Measurements from ENCODE around the gene BTG1. TPM values are rescaled to one million over a fixed set of nuclear protein-coding genes. Genes with fewer than 3 reads are reported as not detected.

Gene BTG1
- total and polyA plus RNA-seq, 2 experiments from 2014 or later, result 15.5 to 36.2 TPM

- Histone ChIP-seq H3K36me3 (ENCODE audit: insufficient read depth) (no peaks in the 10 kb centered on the region), H3K27me3 (ENCODE audit: insufficient read depth) (no peaks in the 10 kb centered on the region), H4K20me1 (replicated peaks; ENCODE audit: insufficient read depth) (no peaks in the 10 kb centered on the region), H3K4me2 (no peak overlapping the region), H3F3A (replicated peaks; ENCODE audit: low read depth) (no peaks in the 10 kb centered on the region), H3K4me1 (ENCODE audit: insufficient read depth) (no peaks in the 10 kb centered on the region), H2AFZ (no peak overlapping the region), H3K27ac (ENCODE audit: low read depth) (no peak overlapping the region), H3K9me2 (ENCODE audit: insufficient read depth) (peaks cover 4% of the 10 kb centered on the region; the same call in 1 of the 2 replicates), H3K4me3 (no peak overlapping the region), H3K79me2 (replicated peaks; ENCODE audit: insufficient read depth) (no peaks in the 10 kb centered on the region)
- no peak overlapping the region for H3K4me3 Mint-ChIP-seq
- no peaks in the 10 kb centered on the region for H3K9me3 Mint-ChIP-seq
- no peaks in the 10 kb centered on the region for H3K27me3 Mint-ChIP-seq (ENCODE audit: insufficient read depth, low read depth, poor library complexity)
- no peaks in the 10 kb centered on the region; the same call in 2 of the 3 replicates for H3K4me1 Mint-ChIP-seq
- H3K36me3 Mint-ChIP-seq (ENCODE audit: low read depth), result no peaks in the 10 kb centered on the region
- ATAC-seq, result no peak
- H3K27ac Mint-ChIP-seq, result no peak overlapping the region
- DNase-seq (ENCODE audit: low spot score), result no peak
- TF ChIP-seq ZNF331 (CRISPR knock-in tag; IDR thresholded peaks at IDR 0.05; ENCODE audit: low read depth) (no peak), ZNF114 (CRISPR knock-in tag; IDR thresholded peaks at IDR 0.05) (no peak), STAT1 (IDR thresholded peaks at IDR 0.05; ENCODE audit: unreplicated experiment) (no peak)
Observed at GRCh38 chr12:92158796-92159439, 13.3 kb upstream of the BTG1 start.

- no peaks in the 10 kb centered on the region for H3K4me1 ChIP-seq (ENCODE audit: insufficient read depth)
- H3K4me3 Mint-ChIP-seq, result no peak overlapping the region
- H3K36me3 ChIP-seq (ENCODE audit: insufficient read depth), result no peaks in the 10 kb centered on the region
- H3F3A ChIP-seq (replicated peaks; ENCODE audit: low read depth), result no peaks in the 10 kb centered on the region
- H3K27ac Mint-ChIP-seq, result no peak overlapping the region
- H3K9me3 Mint-ChIP-seq, result no peaks in the 10 kb centered on the region
- no peaks in the 10 kb centered on the region; the same call in 2 of the 3 replicates for H3K4me1 Mint-ChIP-seq
- no peak overlapping the region for H3K27ac ChIP-seq (ENCODE audit: low read depth)
- DNase-seq (ENCODE audit: low spot score) (no peak), ATAC-seq (no peak)
- H3K9me2 ChIP-seq (ENCODE audit: insufficient read depth), result peaks cover 5% of the 10 kb centered on the region; the same call in 1 of the 2 replicates
- H4K20me1 ChIP-seq (replicated peaks; ENCODE audit: insufficient read depth), result no peaks in the 10 kb centered on the region
- no peaks in the 10 kb centered on the region for H3K36me3 Mint-ChIP-seq (ENCODE audit: low read depth)
- no peak overlapping the region for H3K4me2 ChIP-seq
- no peak overlapping the region for H3K4me3 ChIP-seq
- no peaks in the 10 kb centered on the region for H3K79me2 ChIP-seq (replicated peaks; ENCODE audit: insufficient read depth)
- H3K27me3 ChIP-seq (ENCODE audit: insufficient read depth), result no peaks in the 10 kb centered on the region
- H3K27me3 Mint-ChIP-seq (ENCODE audit: insufficient read depth, low read depth, poor library complexity), result no peaks in the 10 kb centered on the region
- H2AFZ ChIP-seq, result no peak overlapping the region
- TF ChIP-seq ZNF114 (CRISPR knock-in tag; IDR thresholded peaks at IDR 0.05) (no peak), ZNF331 (CRISPR knock-in tag; IDR thresholded peaks at IDR 0.05; ENCODE audit: low read depth) (no peak), EZH2phosphoT487 (IDR thresholded peaks at IDR 0.05; ENCODE audit: unreplicated experiment) (no peak), ZNF462 (CRISPR knock-in tag; IDR thresholded peaks at IDR 0.05) (no peak), REST (IDR thresholded peaks at IDR 0.05; ENCODE audit: unreplicated experiment) (no peak), ETS1 (IDR thresholded peaks at IDR 0.05) (no peak)
Observed at GRCh38 chr12:92156704-92157395, 11.2 kb upstream of the BTG1 start.

Data from GM23338 (cell line).